H1 (cell line): ENCODE data around the gene STXBP5L. TPM values are rescaled to one million over a fixed set of nuclear protein-coding genes. Genes with fewer than 3 reads are reported as not detected.

Experiments
- CTCF ChIA-PET: fragments of 300-600 bp; sonication (Branson Sonifier 250); formaldehyde crosslinking; loops from one replicate; lab custom pipeline; 2021; ENCODE audit not compliant: partially characterized antibody; lab: Charles Lee
- POLR2A ChIA-PET: fragments of 300-600 bp; sonication (Branson Sonifier 250); formaldehyde crosslinking; loops from one replicate; lab custom pipeline; 2021; ENCODE audit warnings: inconsistent platforms; ENCODE audit not compliant: partially characterized antibody; lab: Charles Lee
- DNase-seq, 2 experiments: peaks; one replicate each; pipeline versions ENCODE4 v3.0.0 to v3.0.0-alpha.2; 2010 to 2022; ENCODE audit warnings: low spot score in 2 of 2, low read depth in 1 of 2, mixed read lengths in 1 of 2
- FAIRE-seq: peaks from 2 replicates; lab custom pipeline; 2011; peaks lifted over from hg19 to GRCh38; lab: Jason Lieb, UNC
- H2AFZ ChIP-seq: 2 replicates; pipeline ENCODE4 v1.8.1; 2012; ENCODE audit warnings: low read length, inconsistent platforms
- H2AK5ac ChIP-seq: 2 replicates; pipeline ENCODE4 v1.6.1; 2013; ENCODE audit warnings: low read depth, low read length
- H2BK120ac ChIP-seq: replicated peaks from 2 replicates; pipeline ENCODE3; 2013; ENCODE audit warnings: low read depth, low read length, inconsistent platforms
- H2BK12ac ChIP-seq: 2 replicates; pipeline ENCODE4 v1.6.1; 2013; ENCODE audit warnings: low read depth, low read length
- H2BK15ac ChIP-seq: 2 replicates; pipeline ENCODE4 v1.6.1; 2013; ENCODE audit warnings: low read length
- H2BK20ac ChIP-seq: 2 replicates; pipeline ENCODE4 v1.6.1; 2013; ENCODE audit warnings: low read length
- H2BK5ac ChIP-seq: 2 replicates; pipeline ENCODE4 v1.6.1; 2013; ENCODE audit warnings: low read depth, low read length
- H3K14ac ChIP-seq: 2 replicates; pipeline ENCODE4 v1.6.1; 2013; ENCODE audit warnings: inconsistent platforms; ENCODE audit not compliant: insufficient read length
- H3K18ac ChIP-seq: 2 replicates; pipeline ENCODE4 v1.6.1; 2013; ENCODE audit warnings: low read length; ENCODE audit errors: extremely low read depth
- H3K23ac ChIP-seq: 2 replicates; pipeline ENCODE4 v1.6.1; 2013; ENCODE audit warnings: inconsistent platforms; ENCODE audit not compliant: insufficient read length
- H3K23me2 ChIP-seq: 2 replicates; pipeline ENCODE4 v1.6.1; 2013; ENCODE audit warnings: low read depth, low read length
- H3K27ac ChIP-seq: 2 replicates; pipeline ENCODE4 v1.6.1; 2011; ENCODE audit warnings: low read depth, low read length, inconsistent platforms
- H3K27me3 ChIP-seq, 4 experiments: replicated peaks in 1 of 4; 1 replicate in 1 of 4; 2 replicates in 3 of 4; pipeline versions ENCODE4 v1.6.1 to v1.8.1; 2011 to 2013; ENCODE audit warnings: low read length in 3 of 4, mild to moderate bottlenecking in 3 of 4, inconsistent platforms in 2 of 4, mixed read lengths in 2 of 4, moderate library complexity in 1 of 4; ENCODE audit not compliant: control insufficient read depth in 3 of 4, insufficient read depth in 3 of 4; ENCODE audit errors: extremely low read depth in 1 of 4
- H3K36me3 ChIP-seq, 4 experiments: 2 replicates each; pipeline versions ENCODE4 v1.6.1 to v1.8.1; 2011 to 2013; ENCODE audit warnings: mild to moderate bottlenecking in 4 of 4, low read length in 3 of 4, moderate library complexity in 2 of 4, control low read depth in 1 of 4, inconsistent platforms in 1 of 4; ENCODE audit not compliant: insufficient read depth in 4 of 4, control insufficient read depth in 2 of 4
- H3K4ac ChIP-seq: replicated peaks from 2 replicates; pipeline ENCODE3; 2013; ENCODE audit warnings: low read length, low read depth, mixed read lengths, inconsistent platforms; ENCODE audit not compliant: insufficient read length
- H3K4me1 ChIP-seq, 4 experiments: replicated peaks in 1 of 4; 1 replicate in 1 of 4; 2 replicates in 3 of 4; pipeline versions ENCODE4 v1.6.1 to v1.8.1; 2011 to 2013; ENCODE audit warnings: low read length in 3 of 4, inconsistent platforms in 2 of 4, mixed read lengths in 1 of 4; ENCODE audit not compliant: insufficient read depth in 4 of 4, control insufficient read depth in 3 of 4
- H3K4me2 ChIP-seq, 2 experiments: 2 replicates each; pipeline versions ENCODE4 v1.6.1 to v1.8.1; 2011 to 2013; ENCODE audit warnings: low read depth in 2 of 2, low read length in 2 of 2, control low read depth in 1 of 2, inconsistent platforms in 1 of 2, mild to moderate bottlenecking in 1 of 2; ENCODE audit not compliant: insufficient read depth in 1 of 2
- H3K4me3 ChIP-seq, 4 experiments: fragments of 200-600, 300-600 bp in 1 of 4; sonication (generic), shearing (Covaris generic), sonication (Bioruptor Twin) in 1 of 4; 2 replicates each; pipeline versions ENCODE4 v1.5.1 to v1.8.1; 2011 to 2016; ENCODE audit warnings: low read length in 4 of 4, low read depth in 3 of 4, control low read depth in 2 of 4, inconsistent platforms in 2 of 4, mild to moderate bottlenecking in 2 of 4, mixed read lengths in 1 of 4, moderate library complexity in 1 of 4; ENCODE audit not compliant: insufficient read depth in 2 of 4; ENCODE audit errors: extremely low read depth in 1 of 4
- H3K56ac ChIP-seq: replicated peaks from 2 replicates; pipeline ENCODE3; 2013; ENCODE audit warnings: low read depth, mild to moderate bottlenecking, mixed read lengths, low read length, inconsistent platforms; ENCODE audit not compliant: insufficient read length
- H3K79me1 ChIP-seq: 2 replicates; pipeline ENCODE4 v1.6.1; 2013; ENCODE audit warnings: low read depth, low read length, control low read depth
- H3K79me2 ChIP-seq, 2 experiments: 2 replicates each; pipeline versions ENCODE4 v1.6.1 to v1.8.1; 2012 to 2013; ENCODE audit warnings: low read length in 2 of 2, mild to moderate bottlenecking in 2 of 2, inconsistent platforms in 1 of 2; ENCODE audit not compliant: insufficient read depth in 2 of 2, control insufficient read depth in 1 of 2
- H3K9ac ChIP-seq, 4 experiments: replicated peaks in 1 of 4; 1 replicate in 1 of 4; 2 replicates in 3 of 4; pipeline versions ENCODE4 v1.6.1 to v1.8.1; 2011 to 2013; ENCODE audit warnings: low read depth in 3 of 4, low read length in 3 of 4, control low read depth in 2 of 4, mild to moderate bottlenecking in 2 of 4, moderate library complexity in 2 of 4, inconsistent platforms in 1 of 4; ENCODE audit errors: extremely low read depth in 1 of 4
- H3K9me3 ChIP-seq, 2 experiments: 2 replicates each; pipeline versions ENCODE4 v1.6.1 to v1.8.1; 2012 to 2013; ENCODE audit warnings: mild to moderate bottlenecking in 2 of 2, moderate library complexity in 2 of 2, control low read depth in 1 of 2, inconsistent platforms in 1 of 2, low read depth in 1 of 2, low read length in 1 of 2, mixed read lengths in 1 of 2; ENCODE audit not compliant: insufficient read depth in 2 of 2
- H4K20me1 ChIP-seq, 2 experiments: replicated peaks in 1 of 2; 2 replicates each; pipeline versions ENCODE3 to v1.8.1; 2011 to 2013; ENCODE audit warnings: inconsistent platforms in 2 of 2, low read length in 2 of 2, mild to moderate bottlenecking in 1 of 2; ENCODE audit not compliant: insufficient read depth in 2 of 2, control insufficient read depth in 1 of 2
- H4K5ac ChIP-seq: 2 replicates; pipeline ENCODE4 v1.6.1; 2013; ENCODE audit warnings: low read length, low read depth, mixed read lengths, inconsistent platforms; ENCODE audit not compliant: insufficient read length
- H4K8ac ChIP-seq: 2 replicates; pipeline ENCODE4 v1.8.0; 2013; ENCODE audit warnings: mild to moderate bottlenecking, moderate library complexity, low read length, inconsistent platforms; ENCODE audit not compliant: insufficient read depth; ENCODE audit errors: extremely low read depth
- H4K91ac ChIP-seq: replicated peaks from 2 replicates; pipeline ENCODE3; 2013; ENCODE audit warnings: low read length, mixed read lengths, inconsistent platforms; ENCODE audit not compliant: insufficient read length
- EP300 ChIP-seq, 2 experiments: IDR thresholded peaks; 1 replicate in 1 of 2; 2 replicates in 1 of 2; pipeline ENCODE4 v1.6.1; 2011 to 2012; ENCODE audit warnings: low read depth in 2 of 2, low read length in 2 of 2, mild to moderate bottlenecking in 2 of 2, borderline replicate concordance in 1 of 2, inconsistent platforms in 1 of 2, moderate library complexity in 1 of 2
- FOSL1 ChIP-seq: IDR thresholded peaks from 2 replicates; pipeline ENCODE4 v1.6.1; 2011; ENCODE audit warnings: mild to moderate bottlenecking, low read depth, low read length, moderate library complexity; ENCODE audit not compliant: insufficient read depth
- KDM1A ChIP-seq: fragments of 200-600, 300-600 bp; sonication (generic); IDR thresholded peaks from 2 replicates; pipeline ENCODE4 v1.7.1; 2016; ENCODE audit warnings: mild to moderate bottlenecking, low read length, borderline replicate concordance
- NRF1 ChIP-seq: IDR thresholded peaks from 2 replicates; pipeline ENCODE4 v1.6.1; 2011; ENCODE audit warnings: mild to moderate bottlenecking, low read depth, low read length, improper control_type of control experiment
- PHF8 ChIP-seq: fragments of 200-600 bp; sonication (generic); conservative IDR thresholded peaks from 2 replicates; pipeline ENCODE4 v1.7.1; 2012; ENCODE audit warnings: low read depth, mild to moderate bottlenecking, inconsistent platforms, low read length, moderate library complexity
- RNF2 ChIP-seq: fragments of 200-900, 300-1000 bp; sonication (generic); IDR thresholded peaks from 2 replicates; pipeline ENCODE4 v1.7.1; 2016; ENCODE audit warnings: borderline replicate concordance, low read depth, mild to moderate bottlenecking, antibody characterized with exemption, low read length; ENCODE audit not compliant: poor library complexity, severe bottlenecking; ENCODE audit errors: missing control alignments
- SP2 ChIP-seq: IDR thresholded peaks from 2 replicates; pipeline ENCODE4 v1.6.1; 2012; ENCODE audit warnings: mild to moderate bottlenecking, low read length, inconsistent platforms
- TAF7 ChIP-seq: optimal IDR thresholded peaks from 2 replicates; pipeline ENCODE3; 2011; ENCODE audit warnings: low read depth, mild to moderate bottlenecking, inconsistent platforms, low read length, moderate library complexity, borderline replicate concordance
- TBP ChIP-seq: IDR thresholded peaks from 2 replicates; pipeline ENCODE4 v1.6.1; 2011; ENCODE audit warnings: low read depth, low read length, improper control_type of control experiment
- YY1 ChIP-seq: IDR thresholded peaks from 2 replicates; pipeline ENCODE4 v1.6.1; 2011; ENCODE audit warnings: low read depth, mild to moderate bottlenecking, low read length
- WGBS, 2 experiments: shearing (Covaris generic) in 1 of 2; methylation state at CpG; one replicate each; pipeline versions ENCODE4 v1.1.6 to v1.1.7; 2013 to 2015; ENCODE audit warnings: low lambda C conversion rate in 2 of 2, mixed read lengths in 2 of 2, inconsistent platforms in 1 of 2, low coverage in 1 of 2, missing lambda C conversion rate in 1 of 2; ENCODE audit not compliant: insufficient replicate concordance in 2 of 2, insufficient coverage in 1 of 2, insufficient read length in 1 of 2; ENCODE audit errors: extremely low coverage in 1 of 2, missing lambda C conversion rate in 1 of 2; 5-methylcytosine and 5-hydroxymethylcytosine counted together
- polyA plus RNA-seq, 7 experiments: library from polyadenylated mRNA; depleted of rRNA in 3 of 7; stranded (reverse) in 5 of 7; unstranded in 2 of 7; fragments of >200 nt in 5 of 7; fragments of 200-250 nt in 2 of 7; gene quantifications; 1 replicate in 5 of 7; 2 replicates in 1 of 7; 4 replicates in 1 of 7; pipeline versions ENCODE4 v1.2.1 to v1.2.3, GENCODE V29; 2011 to 2013; ENCODE audit warnings: missing spikeins in 2 of 7, mixed read lengths in 2 of 7
- total RNA-seq: library from RNA; stranded (reverse); fragmentation: NEBNext Ultra II Directional; extraction: Animal tissue kit (Norgen Biotek cat#: 25700); gene quantifications from 2 replicates; pipeline ENCODE4 v1.2.1, GENCODE V29; 2021

The STXBP5L gene
- total and polyA plus RNA-seq, 2 of the 8 experiments (the other 6 are each of a cell fraction or from before 2014, with no cell fraction given): 2.0 to 6.0 TPM

DNA sequence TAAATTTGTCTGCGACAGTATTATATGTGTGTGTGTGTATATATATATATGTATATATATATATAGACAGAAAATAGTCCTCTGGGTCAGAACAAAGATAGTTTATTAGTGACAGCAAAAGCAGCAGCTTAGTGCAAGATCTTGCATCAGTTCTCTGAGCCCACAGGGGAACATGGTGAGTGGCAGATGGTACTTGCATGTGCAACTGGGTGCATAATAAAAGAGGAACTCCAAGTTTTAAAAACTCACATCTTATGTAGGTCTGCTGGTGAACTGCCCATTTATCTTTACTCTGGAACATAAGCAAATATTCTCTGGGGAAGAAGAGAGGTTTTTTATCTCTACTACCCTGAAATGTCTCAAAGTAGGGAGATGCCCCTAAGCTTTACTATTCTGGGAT lies 361.4 kb downstream of the STXBP5L start:
- H3K23ac ChIP-seq: no peak overlapping the region
- no peaks in the 10 kb centered on the region for H3K79me1 ChIP-seq
- H3K27me3 ChIP-seq: no peaks in the 10 kb centered on the region
- H4K91ac ChIP-seq: no peak overlapping the region
- FAIRE-seq (no peak), DNase-seq (no peak)
- no peak overlapping the region for H3K4me3 ChIP-seq
- H2AFZ ChIP-seq: no peak overlapping the region
- H3K36me3 ChIP-seq: no peaks in the 10 kb centered on the region
- ChIA-PET CTCF (no interaction called here), POLR2A (interaction anchor here (0.5 kb wide), 1 partner anchor 570 kb away, joined by 3 read pairs; no protein-coding TSS in a partner anchor)
- H4K8ac ChIP-seq: no peak overlapping the region
- no peak overlapping the region for H4K5ac ChIP-seq
- no peaks in the 10 kb centered on the region for H4K20me1 ChIP-seq
- no peak overlapping the region for H3K4me2 ChIP-seq
- H3K18ac ChIP-seq: no peak overlapping the region
- no peaks in the 10 kb centered on the region for H3K23me2 ChIP-seq
- no peak overlapping the region for H2BK5ac ChIP-seq
- no peak overlapping the region for H2BK120ac ChIP-seq
- H3K56ac ChIP-seq: no peak overlapping the region
- no peak overlapping the region for H3K14ac ChIP-seq
- 89% methylated on average over 1 of the region's 1 CpG; no CpG with 5 or more reads in 1 of the 2 experiments for WGBS, 2 experiments
- H3K4me1 ChIP-seq: no peaks in the 10 kb centered on the region
- no peak overlapping the region for H2BK20ac ChIP-seq
- no peak overlapping the region for H2BK15ac ChIP-seq
- no peak overlapping the region for H2BK12ac ChIP-seq
- no peak overlapping the region for H3K9ac ChIP-seq
- no peaks in the 10 kb centered on the region for H3K9me3 ChIP-seq
- TF ChIP-seq YY1 (no peak), TAF7 (no peak), SP2 (no peak), TBP (no peak), KDM1A (no peak), PHF8 (no peak), RNF2 (no peak), NRF1 (no peak), FOSL1 (no peak), EP300 (IDR thresholded peaks at IDR 0.05; ENCODE audit: borderline replicate concordance in 1 of 2, low read depth in 2 of 2, low read length in 2 of 2) (no peak)
- H2AK5ac ChIP-seq: no peak overlapping the region
- H3K4ac ChIP-seq: no peak overlapping the region
- no peaks in the 10 kb centered on the region for H3K79me2 ChIP-seq
- no peak overlapping the region for H3K27ac ChIP-seq
